H9 (cell line): ENCODE results near the gene CD8A. TPM values are rescaled to one million over a fixed set of nuclear protein-coding genes. Genes with fewer than 3 reads are reported as not detected.
A peak's percentile ranks its signal among the peaks of the same experiment; 100 is the strongest.

Experiments used
- DNase-seq: peaks from one replicate; pipeline ENCODE4 v3.0.0-alpha.2; 2017
- H2AFZ ChIP-seq: one replicate; pipeline ENCODE4 v1.6.1; 2013; ENCODE audit warnings: mild to moderate bottlenecking, low read length, control low read depth, moderate library complexity
- H2AK5ac ChIP-seq: 2 replicates; pipeline ENCODE4 v1.6.1; 2013; ENCODE audit warnings: low read length, control low read depth, mixed read lengths; ENCODE audit not compliant: insufficient read length
- H2BK120ac ChIP-seq: one replicate; pipeline ENCODE4 v1.6.1; 2013; ENCODE audit warnings: low read depth, mild to moderate bottlenecking, low read length, control low read depth, inconsistent platforms; ENCODE audit not compliant: poor library complexity, severe bottlenecking
- H2BK12ac ChIP-seq: 2 replicates; pipeline ENCODE4 v1.6.1; 2013; ENCODE audit warnings: low read length, control low read depth, mixed read lengths, low read depth; ENCODE audit not compliant: insufficient read length
- H2BK15ac ChIP-seq: 2 replicates; pipeline ENCODE4 v1.6.1; 2013; ENCODE audit warnings: low read depth, low read length, control low read depth
- H2BK20ac ChIP-seq: one replicate; pipeline ENCODE4 v1.6.1; 2013; ENCODE audit warnings: low read depth, mild to moderate bottlenecking, low read length, control low read depth, inconsistent platforms; ENCODE audit not compliant: poor library complexity, severe bottlenecking
- H2BK5ac ChIP-seq: 2 replicates; pipeline ENCODE4 v1.6.1; 2013; ENCODE audit warnings: low read length, control low read depth, mixed read lengths; ENCODE audit not compliant: insufficient read length
- H3K14ac ChIP-seq: 2 replicates; pipeline ENCODE4 v1.6.1; 2013; ENCODE audit warnings: low read length, control low read depth; ENCODE audit not compliant: insufficient read depth
- H3K18ac ChIP-seq: 2 replicates; pipeline ENCODE4 v1.6.1; 2013; ENCODE audit warnings: low read depth, mild to moderate bottlenecking, mixed read lengths, low read length, control low read depth; ENCODE audit not compliant: insufficient read length
- H3K23ac ChIP-seq: 2 replicates; pipeline ENCODE4 v1.6.1; 2013; ENCODE audit warnings: low read length, control low read depth, mixed read lengths, low read depth; ENCODE audit not compliant: insufficient read length
- H3K23me2 ChIP-seq: 2 replicates; pipeline ENCODE4 v1.6.1; 2013; ENCODE audit warnings: low read depth, mild to moderate bottlenecking, mixed read lengths, low read length, control low read depth; ENCODE audit not compliant: insufficient read length, poor library complexity, severe bottlenecking
- H3K27ac ChIP-seq: 2 replicates; pipeline ENCODE4 v1.5.1; 2013; ENCODE audit warnings: low read length, control low read depth, mixed read lengths, low read depth; ENCODE audit not compliant: insufficient read length
- H3K27me3 ChIP-seq: 2 replicates; pipeline ENCODE4 v1.6.1; 2013; ENCODE audit warnings: low read length, control low read depth, inconsistent platforms; ENCODE audit not compliant: insufficient read depth
- H3K4ac ChIP-seq: 2 replicates; pipeline ENCODE4 v1.6.1; 2013; ENCODE audit warnings: low read depth, mild to moderate bottlenecking, control low read depth, inconsistent platforms, low read length, moderate library complexity
- H3K4me1 ChIP-seq: 2 replicates; pipeline ENCODE4 v1.6.1; 2013; ENCODE audit warnings: low read length, control low read depth, inconsistent platforms; ENCODE audit not compliant: insufficient read depth
- H3K4me2 ChIP-seq: 2 replicates; pipeline ENCODE4 v1.6.1; 2013; ENCODE audit warnings: low read length, control low read depth, mixed read lengths; ENCODE audit not compliant: insufficient read length, insufficient read depth
- H3K56ac ChIP-seq: 2 replicates; pipeline ENCODE4 v1.6.1; 2013; ENCODE audit warnings: low read depth, mild to moderate bottlenecking, mixed read lengths, low read length, control low read depth; ENCODE audit not compliant: insufficient read length
- H3K79me1 ChIP-seq: 2 replicates; pipeline ENCODE4 v1.6.1; 2013; ENCODE audit warnings: low read depth, mild to moderate bottlenecking, moderate library complexity, low read length, control low read depth, inconsistent platforms; ENCODE audit not compliant: insufficient read depth, poor library complexity, severe bottlenecking
- H3K79me2 ChIP-seq: 2 replicates; pipeline ENCODE4 v1.6.1; 2013; ENCODE audit warnings: low read length, control low read depth, inconsistent platforms; ENCODE audit not compliant: insufficient read depth
- H3K9ac ChIP-seq: 2 replicates; pipeline ENCODE4 v1.6.1; 2013; ENCODE audit warnings: low read length, control low read depth, mixed read lengths; ENCODE audit not compliant: insufficient read length; ENCODE audit errors: extremely low read depth
- H3K9me3 ChIP-seq: one replicate; pipeline ENCODE4 v1.6.1; 2013; ENCODE audit warnings: low read depth, low read length, inconsistent platforms; ENCODE audit not compliant: control insufficient read depth
- H3T11ph ChIP-seq: one replicate; pipeline ENCODE4 v1.6.1; 2013; ENCODE audit warnings: mild to moderate bottlenecking, low read length, control low read depth, inconsistent platforms
- H4K20me1 ChIP-seq: one replicate; pipeline ENCODE4 v1.6.1; 2013; ENCODE audit not compliant: control insufficient read depth, insufficient read length, insufficient read depth
- H4K5ac ChIP-seq: 2 replicates; pipeline ENCODE4 v1.6.1; 2013; ENCODE audit warnings: low read depth, mild to moderate bottlenecking, mixed read lengths, low read length, control low read depth; ENCODE audit not compliant: insufficient read length
- H4K8ac ChIP-seq: replicated peaks from 2 replicates; pipeline ENCODE4 v1.6.1; 2013; ENCODE audit warnings: low read length, control low read depth, mixed read lengths, low read depth; ENCODE audit not compliant: insufficient read length
- H4K91ac ChIP-seq: 2 replicates; pipeline ENCODE4 v1.6.1; 2013; ENCODE audit warnings: low read depth, mild to moderate bottlenecking, moderate library complexity, mixed read lengths, low read length, control low read depth; ENCODE audit not compliant: insufficient read length
- H3K27ac Mint-ChIP-seq, 3 experiments: 2 replicates in 2 of 3; 3 replicates in 1 of 3; pipeline ENCODE4 v1.8.0; 2020 to 2021; ENCODE audit warnings: mixed read lengths in 3 of 3, mild to moderate bottlenecking in 1 of 3, moderate library complexity in 1 of 3
- H3K27me3 Mint-ChIP-seq: 2 replicates; pipeline ENCODE4 v1.8.0; 2021; ENCODE audit warnings: low read depth, mild to moderate bottlenecking, moderate library complexity, mixed read lengths
- H3K36me3 Mint-ChIP-seq, 3 experiments: 2 replicates in 2 of 3; 3 replicates in 1 of 3; pipeline ENCODE4 v1.8.0; 2020 to 2021; ENCODE audit warnings: low read depth in 3 of 3, mixed read lengths in 3 of 3; ENCODE audit not compliant: insufficient read depth in 1 of 3
- H3K4me1 Mint-ChIP-seq, 2 experiments: 2 replicates each; pipeline ENCODE4 v1.8.0; 2020; ENCODE audit warnings: mixed read lengths in 2 of 2
- H3K4me3 Mint-ChIP-seq, 2 experiments: 2 replicates in 1 of 2; 3 replicates in 1 of 2; pipeline ENCODE4 v1.8.0; 2020 to 2021; ENCODE audit warnings: mild to moderate bottlenecking in 2 of 2, mixed read lengths in 2 of 2, moderate library complexity in 1 of 2
- H3K9me3 Mint-ChIP-seq, 2 experiments: 2 replicates in 1 of 2; 3 replicates in 1 of 2; pipeline ENCODE4 v1.8.0; 2020; ENCODE audit warnings: mild to moderate bottlenecking in 2 of 2, mixed read lengths in 2 of 2, moderate library complexity in 1 of 2
- WGBS: extraction: QIAGEN DNeasy Blood & Tissue Kit; methylation state at CpG from one replicate; pipeline ENCODE4 v1.1.7; 2013; ENCODE audit warnings: missing lambda C conversion rate, low lambda C conversion rate, mixed read lengths; ENCODE audit not compliant: insufficient read length; ENCODE audit errors: extremely low coverage; 5-methylcytosine and 5-hydroxymethylcytosine counted together
- total RNA-seq: library from RNA; stranded (reverse); gene quantifications from 2 replicates; pipeline ENCODE4 v1.2.1, GENCODE V29; 2021
- TF ChIP-seq, protein P1 (sequence below): fragments of 200-600 bp; sonication (generic); conservative IDR thresholded peaks from 3 replicates; pipeline ENCODE4 v1.8.0; 2021; ENCODE audit warnings: antibody characterized with exemption, mild to moderate bottlenecking

The CD8A gene
- total RNA-seq, 1 experiment from 2014 or later = not detected

DNA sequence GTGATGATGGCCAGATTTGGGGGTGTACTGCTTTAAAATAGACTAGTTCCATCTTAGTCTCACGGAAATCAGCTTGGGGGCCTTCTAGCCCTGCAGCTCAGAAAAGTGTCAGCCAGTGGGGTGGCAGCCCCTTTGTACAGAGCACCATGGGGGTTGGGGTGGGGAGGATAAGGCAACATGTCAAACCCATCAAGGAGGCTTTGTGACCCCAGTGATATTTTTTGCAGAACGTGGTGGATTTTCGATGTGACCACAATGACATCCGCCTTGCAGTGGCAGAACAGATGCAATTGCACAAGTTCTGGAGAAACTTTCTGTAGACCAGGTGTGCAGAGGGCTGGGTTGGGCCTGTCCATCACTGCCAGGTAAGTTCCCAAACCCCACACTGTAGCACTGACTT, 3.0 kb upstream of the CD8A start:
- H3K14ac ChIP-seq = no peak overlapping the region
- H3K27ac ChIP-seq = no peak overlapping the region
- H3K9me3 ChIP-seq = peaks cover 13% of the 10 kb centered on the region
- no peak overlapping the region for H4K91ac ChIP-seq
- no peak overlapping the region for H2AFZ ChIP-seq
- H2BK120ac ChIP-seq = no peak overlapping the region
- WGBS = no CpG with 5 or more reads among the region's 4 CpGs
- H3K23ac ChIP-seq = no peak overlapping the region
- H3K56ac ChIP-seq = no peak overlapping the region
- no peak overlapping the region for H3K4ac ChIP-seq
- no peak overlapping the region for H2BK20ac ChIP-seq
- peaks cover 5% of the 10 kb centered on the region for H3K23me2 ChIP-seq
- peaks cover 34% of the 10 kb centered on the region; the same call in 1 of the 2 replicates for H3K27me3 ChIP-seq
- no peak overlapping the region for H3K18ac ChIP-seq
- no peak overlapping the region for H3T11ph ChIP-seq
- no peak overlapping the region for H3K9ac ChIP-seq
- no peak for DNase-seq
- Mint-ChIP-seq H3K36me3 (peaks cover 7 to 10% (median 7%) of the 10 kb centered on the region in 3 experiments; a peak in 5 of 7 replicates), H3K4me3 (no peak overlapping the region), H3K4me1 (peaks cover 9 to 21% of the 10 kb centered on the region in 2 experiments), H3K27me3 (peaks cover 84% of the 10 kb centered on the region), H3K9me3 (peaks cover 20 to 25% of the 10 kb centered on the region in 2 experiments), H3K27ac (peak overlapping the region in 1 of 3 experiments; percentile 73; a peak in 2 of 7 replicates)
- no peaks in the 10 kb centered on the region for H3K79me2 ChIP-seq
- H2BK12ac ChIP-seq = no peak overlapping the region
- no peak overlapping the region for H3K4me2 ChIP-seq
- no peaks in the 10 kb centered on the region for H3K79me1 ChIP-seq
- no peak overlapping the region for H2BK15ac ChIP-seq
- H4K20me1 ChIP-seq = no peaks in the 10 kb centered on the region
- no peak overlapping the region for H4K8ac ChIP-seq
- TF ChIP-seq, protein P1, sequence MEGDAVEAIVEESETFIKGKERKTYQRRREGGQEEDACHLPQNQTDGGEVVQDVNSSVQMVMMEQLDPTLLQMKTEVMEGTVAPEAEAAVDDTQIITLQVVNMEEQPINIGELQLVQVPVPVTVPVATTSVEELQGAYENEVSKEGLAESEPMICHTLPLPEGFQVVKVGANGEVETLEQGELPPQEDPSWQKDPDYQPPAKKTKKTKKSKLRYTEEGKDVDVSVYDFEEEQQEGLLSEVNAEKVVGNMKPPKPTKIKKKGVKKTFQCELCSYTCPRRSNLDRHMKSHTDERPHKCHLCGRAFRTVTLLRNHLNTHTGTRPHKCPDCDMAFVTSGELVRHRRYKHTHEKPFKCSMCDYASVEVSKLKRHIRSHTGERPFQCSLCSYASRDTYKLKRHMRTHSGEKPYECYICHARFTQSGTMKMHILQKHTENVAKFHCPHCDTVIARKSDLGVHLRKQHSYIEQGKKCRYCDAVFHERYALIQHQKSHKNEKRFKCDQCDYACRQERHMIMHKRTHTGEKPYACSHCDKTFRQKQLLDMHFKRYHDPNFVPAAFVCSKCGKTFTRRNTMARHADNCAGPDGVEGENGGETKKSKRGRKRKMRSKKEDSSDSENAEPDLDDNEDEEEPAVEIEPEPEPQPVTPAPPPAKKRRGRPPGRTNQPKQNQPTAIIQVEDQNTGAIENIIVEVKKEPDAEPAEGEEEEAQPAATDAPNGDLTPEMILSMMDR = no peak
- no peak overlapping the region for H2AK5ac ChIP-seq
- no peak overlapping the region for H4K5ac ChIP-seq
- no peaks in the 10 kb centered on the region for H3K4me1 ChIP-seq
- no peak overlapping the region for H2BK5ac ChIP-seq
